Smooth muscle cell (in vitro differentiated cells): ENCODE data around the gene HLCS. TPM values are rescaled to one million over a fixed set of nuclear protein-coding genes. Genes with fewer than 3 reads are reported as not detected.

Experiments
- DNase-seq: peaks from one replicate; lab custom pipeline; 2025; ENCODE audit not compliant: unreplicated experiment; lab: John Stamatoyannopoulos, UW
- H2AFZ ChIP-seq: fragments of 200-600 bp; sonication (generic); 2 replicates; pipeline ENCODE4 v1.6.0; 2016; ENCODE audit warnings: antibody characterized with exemption, low read depth, mild to moderate bottlenecking
- H3F3A ChIP-seq: fragments of 200-600 bp; sonication (generic); 2 replicates; pipeline ENCODE4 v1.6.0; 2017; ENCODE audit warnings: antibody characterized with exemption, low read depth
- H3K27ac ChIP-seq: fragments of 200-600 bp; sonication (generic); 2 replicates; pipeline ENCODE4 v1.5.1; 2016; ENCODE audit warnings: low read depth, mild to moderate bottlenecking
- H3K27me3 ChIP-seq: fragments of 200-600 bp; sonication (generic); 2 replicates; pipeline ENCODE4 v1.6.1; 2016; ENCODE audit warnings: low read depth, mild to moderate bottlenecking
- H3K36me3 ChIP-seq: fragments of 200-600 bp; sonication (generic); 2 replicates; pipeline ENCODE4 v1.5.1; 2016; ENCODE audit warnings: low read depth
- H3K4me1 ChIP-seq: fragments of 200-600 bp; sonication (generic); 2 replicates; pipeline ENCODE4 v1.5.1; 2016; ENCODE audit warnings: low read depth
- H3K4me2 ChIP-seq: fragments of 200-600 bp; sonication (generic); 2 replicates; pipeline ENCODE4 v1.6.0; 2016; ENCODE audit warnings: mild to moderate bottlenecking
- H3K4me3 ChIP-seq: fragments of 200-600 bp; sonication (generic); 2 replicates; pipeline ENCODE4 v1.5.1; 2016; ENCODE audit warnings: mild to moderate bottlenecking
- H3K79me2 ChIP-seq: fragments of 200-600 bp; sonication (generic); 2 replicates; pipeline ENCODE4 v1.6.0; 2016; ENCODE audit warnings: low read depth, mild to moderate bottlenecking
- H3K9ac ChIP-seq: fragments of 200-600 bp; sonication (generic); 2 replicates; pipeline ENCODE4 v1.6.0; 2016; ENCODE audit warnings: low read depth
- H3K9me3 ChIP-seq: fragments of 200-600 bp; sonication (generic); replicated peaks from 2 replicates; pipeline ENCODE4 v1.5.1; 2016; ENCODE audit warnings: low read depth
- H4K20me1 ChIP-seq: fragments of 200-600 bp; sonication (generic); 2 replicates; pipeline ENCODE4 v1.6.0; 2016; ENCODE audit warnings: low read depth
- WGBS: methylation state at CpG from one replicate; pipeline ENCODE4 v1.1.7; 2016; ENCODE audit warnings: low lambda C conversion rate; 5-methylcytosine and 5-hydroxymethylcytosine counted together
- polyA plus RNA-seq: library from polyadenylated mRNA; unstranded; fragments of >200 nt; fragmentation: Nextera tagmentation; extraction: Ambion mirVana; gene quantifications from 2 replicates; pipeline ENCODE4 v1.2.1, GENCODE V29; 2016
- total RNA-seq: library from RNA; depleted of rRNA; stranded (reverse); fragments of >200 nt; gene quantifications from 2 replicates; pipeline ENCODE4 v1.2.3, GENCODE V29; 2014
- TF ChIP-seq, protein P1 (sequence below): fragments of 200-600 bp; sonication (generic); IDR thresholded peaks from 2 replicates; pipeline ENCODE4 v1.5.1; 2017; ENCODE audit warnings: borderline replicate concordance, mild to moderate bottlenecking, antibody characterized with exemption; ENCODE audit not compliant: insufficient read depth, poor library complexity, severe bottlenecking

HLCS gene
- total and polyA plus RNA-seq, 2 experiments from 2014 or later, result 7.5 to 20.6 TPM

DNA sequence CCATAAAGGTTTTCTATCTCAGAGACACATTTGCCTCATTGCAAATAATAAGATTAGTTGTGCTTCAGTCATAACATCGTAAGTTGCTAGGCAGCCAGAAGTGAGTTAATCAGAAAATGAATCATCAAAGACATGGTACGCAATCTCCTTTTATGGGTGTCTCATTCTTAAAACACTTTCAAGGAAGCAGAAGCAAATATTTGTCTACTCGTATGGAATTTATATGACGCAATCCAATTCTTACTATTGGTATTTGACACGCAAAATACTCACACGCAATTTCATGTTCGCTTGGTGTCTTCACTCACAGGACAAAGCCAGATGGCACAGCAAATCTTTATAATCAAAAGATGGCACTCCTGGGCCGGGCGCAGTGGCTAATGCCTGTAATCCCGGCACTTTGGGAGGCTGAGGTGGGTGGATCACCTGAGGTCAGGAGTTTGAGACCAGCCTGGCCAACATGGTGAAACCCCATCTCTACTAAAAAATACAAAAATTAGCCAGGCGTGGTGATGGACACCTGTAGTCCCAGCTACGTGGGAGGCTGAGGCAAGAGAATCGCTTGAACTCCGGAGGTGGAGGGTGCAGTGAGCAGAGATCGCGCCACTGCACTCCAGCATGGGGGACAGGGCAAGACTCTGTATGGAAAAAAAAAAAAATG lies 56.4 kb downstream of the HLCS start:
- H3K4me3 ChIP-seq, result no peak overlapping the region
- no peaks in the 10 kb centered on the region for H3F3A ChIP-seq
- WGBS, result 55% methylated on average over 16 of the region's 16 CpGs
- H2AFZ ChIP-seq, result no peak overlapping the region
- peak overlapping the region; percentile 47 for H3K4me2 ChIP-seq
- TF ChIP-seq, protein P1, sequence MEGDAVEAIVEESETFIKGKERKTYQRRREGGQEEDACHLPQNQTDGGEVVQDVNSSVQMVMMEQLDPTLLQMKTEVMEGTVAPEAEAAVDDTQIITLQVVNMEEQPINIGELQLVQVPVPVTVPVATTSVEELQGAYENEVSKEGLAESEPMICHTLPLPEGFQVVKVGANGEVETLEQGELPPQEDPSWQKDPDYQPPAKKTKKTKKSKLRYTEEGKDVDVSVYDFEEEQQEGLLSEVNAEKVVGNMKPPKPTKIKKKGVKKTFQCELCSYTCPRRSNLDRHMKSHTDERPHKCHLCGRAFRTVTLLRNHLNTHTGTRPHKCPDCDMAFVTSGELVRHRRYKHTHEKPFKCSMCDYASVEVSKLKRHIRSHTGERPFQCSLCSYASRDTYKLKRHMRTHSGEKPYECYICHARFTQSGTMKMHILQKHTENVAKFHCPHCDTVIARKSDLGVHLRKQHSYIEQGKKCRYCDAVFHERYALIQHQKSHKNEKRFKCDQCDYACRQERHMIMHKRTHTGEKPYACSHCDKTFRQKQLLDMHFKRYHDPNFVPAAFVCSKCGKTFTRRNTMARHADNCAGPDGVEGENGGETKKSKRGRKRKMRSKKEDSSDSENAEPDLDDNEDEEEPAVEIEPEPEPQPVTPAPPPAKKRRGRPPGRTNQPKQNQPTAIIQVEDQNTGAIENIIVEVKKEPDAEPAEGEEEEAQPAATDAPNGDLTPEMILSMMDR, result no peak
- H3K27ac ChIP-seq, result peak overlapping the region; percentile 97
- no peaks in the 10 kb centered on the region for H4K20me1 ChIP-seq
- no peak for DNase-seq
- H3K4me1 ChIP-seq, result no peaks in the 10 kb centered on the region
- no peaks in the 10 kb centered on the region for H3K79me2 ChIP-seq
- no peaks in the 10 kb centered on the region for H3K9me3 ChIP-seq
- peak overlapping the region; percentile 95 for H3K9ac ChIP-seq
- H3K36me3 ChIP-seq, result no peaks in the 10 kb centered on the region
- no peaks in the 10 kb centered on the region for H3K27me3 ChIP-seq

DNA sequence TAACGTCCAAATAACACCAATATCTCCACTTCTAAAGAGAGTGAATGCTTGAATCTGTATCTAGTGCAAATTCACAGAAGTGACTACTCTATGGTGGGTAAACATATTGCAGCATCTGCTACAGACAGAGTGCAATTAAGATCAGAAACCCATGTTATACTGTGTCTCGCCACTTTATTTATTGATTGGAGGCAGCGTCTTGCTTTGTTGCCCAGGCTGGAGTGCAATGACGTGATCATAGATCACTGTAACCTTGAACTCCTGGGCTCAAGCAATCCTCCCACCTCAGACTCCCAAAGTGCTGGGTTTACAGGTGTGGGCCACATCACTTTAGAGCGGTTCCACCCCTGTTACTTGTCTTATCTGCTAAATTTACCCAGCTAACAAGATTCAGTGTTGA lies 57.0 kb downstream of the HLCS start:
- DNase-seq, result no peak
- TF ChIP-seq, protein P1, result no peak
- Histone ChIP-seq H3K79me2 (no peaks in the 10 kb centered on the region), H3K4me2 (peak overlapping the region; percentile 47), H4K20me1 (no peaks in the 10 kb centered on the region), H2AFZ (no peak overlapping the region), H3K27me3 (no peaks in the 10 kb centered on the region), H3K9ac (peak overlapping the region; percentile 95), H3K4me1 (no peaks in the 10 kb centered on the region), H3K27ac (peak overlapping the region; percentile 97), H3K9me3 (no peaks in the 10 kb centered on the region), H3K36me3 (no peaks in the 10 kb centered on the region), H3F3A (no peaks in the 10 kb centered on the region), H3K4me3 (no peak overlapping the region)
- 98% methylated on average over 5 of the region's 5 CpGs for WGBS

DNA sequence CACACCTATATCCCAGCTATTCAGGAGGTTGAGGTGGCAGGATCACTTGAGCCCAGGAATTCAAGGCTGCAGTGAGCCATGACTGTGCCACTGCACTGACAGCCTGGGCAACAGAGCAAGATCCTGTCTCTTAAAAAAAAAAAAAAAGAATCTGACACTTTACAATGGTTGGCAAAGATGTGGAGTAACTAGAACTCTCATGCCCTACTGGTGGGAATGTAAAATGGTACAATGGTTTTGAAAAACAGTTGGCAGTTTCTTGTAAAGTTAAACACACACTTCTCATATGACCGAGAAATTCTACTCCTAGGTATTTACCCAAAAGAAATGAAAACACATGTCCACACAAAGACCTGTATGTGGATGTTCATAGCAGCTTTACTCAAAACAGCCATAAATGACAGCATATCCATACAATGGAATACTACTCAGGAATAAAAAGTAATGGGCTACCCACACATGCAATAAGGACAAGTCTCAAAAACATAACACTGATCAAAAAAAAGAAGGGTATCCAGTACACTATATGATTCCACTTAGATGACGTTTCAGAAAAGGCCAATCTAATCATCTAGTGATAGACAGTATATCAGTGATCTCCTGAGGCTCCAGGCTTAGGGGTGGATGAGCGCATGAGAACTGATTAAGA lies 58.1 kb downstream of the HLCS start:
- TF ChIP-seq, protein P1, result peak; percentile 30
- no peaks in the 10 kb centered on the region for H3K36me3 ChIP-seq
- no peak for DNase-seq
- H3K4me2 ChIP-seq, result no peak overlapping the region
- no peaks in the 10 kb centered on the region for H4K20me1 ChIP-seq
- no peaks in the 10 kb centered on the region for H3K9me3 ChIP-seq
- 90% methylated on average over 3 of the region's 3 CpGs for WGBS
- no peak overlapping the region for H2AFZ ChIP-seq
- no peak overlapping the region for H3K4me3 ChIP-seq
- no peaks in the 10 kb centered on the region for H3K79me2 ChIP-seq
- H3K9ac ChIP-seq, result peak overlapping the region; percentile 95
- H3K27me3 ChIP-seq, result no peaks in the 10 kb centered on the region
- H3K4me1 ChIP-seq, result no peaks in the 10 kb centered on the region
- no peaks in the 10 kb centered on the region for H3F3A ChIP-seq
- H3K27ac ChIP-seq, result peak overlapping the region; percentile 97
